HCT116 (cell line): ENCODE measurements around the gene PITHD1. TPM values are rescaled to one million over a fixed set of nuclear protein-coding genes. Genes with fewer than 3 reads are reported as not detected.

Source experiments
- ATAC-seq: fragments of 200-7000 bp; cut with Tn5 transposase; 2 replicates; pipeline ENCODE4 v1.9.1; 2020; ENCODE audit warnings: mild to moderate bottlenecking, moderate library complexity
- BruUV-seq: library from RNA; stranded (reverse); fragments of 400-500 nt; replicated peaks from 2 replicates; lab custom pipeline; 2021; lab: Mats Ljungman, UMichigan
- CTCF ChIA-PET: fragments of 300-600 bp; sonication (Branson Sonifier 250); formaldehyde crosslinking; loops from one replicate; lab custom pipeline; 2021; ENCODE audit warnings: antibody characterized with exemption; lab: Charles Lee
- POLR2A ChIA-PET: fragments of 300-600, 350-600 bp; sonication (Branson Sonifier 250); formaldehyde crosslinking; loops from one replicate; lab custom pipeline; 2021; ENCODE audit warnings: antibody characterized with exemption; lab: Charles Lee
- RAD21 ChIA-PET, 2 experiments: fragments of 300-600 bp; sonication (Branson Sonifier 250); formaldehyde crosslinking; loops; one replicate each; lab custom pipeline; 2023; ENCODE audit warnings: low total read pairs in 2 of 2; ENCODE audit not compliant: uncharacterized antibody in 2 of 2, unreplicated experiment in 2 of 2, low non-redundant PET in 1 of 2; lab: Charles Lee
- DNase-seq: peaks from one replicate; pipeline ENCODE4 v3.0.0-alpha.2; 2010; ENCODE audit warnings: low read depth, low spot score
- H2AFZ ChIP-seq: fragments of 200-600 bp; shearing (Covaris generic), sonication (generic); 2 replicates; pipeline ENCODE4 v1.6.1; 2017; ENCODE audit warnings: low read depth, mixed run types, mixed read lengths, antibody characterized with exemption, low read length; ENCODE audit not compliant: poor library complexity, severe bottlenecking
- H3K27ac ChIP-seq: 2 replicates; pipeline ENCODE4 v1.5.1; 2012; ENCODE audit warnings: low read depth, low read length
- H3K27me3 ChIP-seq: fragments of 200-600 bp; sonication (generic); 2 replicates; pipeline ENCODE4 v1.6.1; 2016; ENCODE audit warnings: mixed run types, low read length, mixed read lengths; ENCODE audit not compliant: insufficient read depth
- H3K36me3 ChIP-seq, 2 experiments: fragments of 200-500 bp in 1 of 2; fragments of 200-600 bp in 1 of 2; sonication (Bioruptor generic) in 1 of 2; sonication (generic) in 1 of 2; 2 replicates each; pipeline versions ENCODE4 v1.5.1 to v1.6.1; 2014 to 2016; ENCODE audit warnings: low read length in 2 of 2, inconsistent platforms in 1 of 2, mixed read lengths in 1 of 2, mixed run types in 1 of 2; ENCODE audit not compliant: insufficient read depth in 2 of 2, control insufficient read depth in 1 of 2
- H3K4me1 ChIP-seq, 2 experiments: fragments of 200-600 bp in 1 of 2; sonication (generic) in 1 of 2; 2 replicates each; pipeline versions ENCODE4 v1.5.1 to v1.6.1; 2012 to 2017; ENCODE audit warnings: low read length in 2 of 2, inconsistent platforms in 1 of 2, mild to moderate bottlenecking in 1 of 2, mixed read lengths in 1 of 2, mixed run types in 1 of 2, moderate library complexity in 1 of 2; ENCODE audit not compliant: insufficient read depth in 2 of 2, control insufficient read depth in 1 of 2
- H3K4me2 ChIP-seq: fragments of 200-600 bp; sonication (generic); 2 replicates; pipeline ENCODE4 v1.6.1; 2017; ENCODE audit warnings: mixed run types, low read length, mixed read lengths
- H3K4me3 ChIP-seq, 2 experiments: fragments of 200-600 bp in 1 of 2; sonication (generic) in 1 of 2; replicated peaks in 1 of 2; 2 replicates each; pipeline ENCODE4 v1.5.1; 2011 to 2016; ENCODE audit warnings: low read length in 2 of 2, control low read depth in 1 of 2, low read depth in 1 of 2, mild to moderate bottlenecking in 1 of 2, mixed read lengths in 1 of 2, mixed run types in 1 of 2
- H3K79me2 ChIP-seq: fragments of 200-600 bp; sonication (generic); 2 replicates; pipeline ENCODE4 v1.6.1; 2017; ENCODE audit warnings: mild to moderate bottlenecking, mixed run types, low read length, moderate library complexity, mixed read lengths; ENCODE audit not compliant: insufficient read depth
- H3K9ac ChIP-seq: fragments of 200-600 bp; sonication (generic); 2 replicates; pipeline ENCODE4 v1.6.1; 2016; ENCODE audit warnings: low read length, mixed read lengths
- H3K9me2 ChIP-seq: fragments of 200-600 bp; sonication (generic), shearing (Covaris generic); 2 replicates; pipeline ENCODE4 v1.6.1; 2017; ENCODE audit warnings: mixed run types, mild to moderate bottlenecking, moderate library complexity; ENCODE audit not compliant: insufficient read depth
- H3K9me3 ChIP-seq, 2 experiments: fragments of 200-500 bp in 1 of 2; fragments of 200-600 bp in 1 of 2; sonication (Bioruptor generic) in 1 of 2; sonication (generic) in 1 of 2; 2 replicates each; pipeline ENCODE4 v1.6.1; 2014 to 2017; ENCODE audit warnings: low read length in 2 of 2, mixed read lengths in 2 of 2, inconsistent platforms in 1 of 2, low read depth in 1 of 2, mild to moderate bottlenecking in 1 of 2, mixed run types in 1 of 2, moderate library complexity in 1 of 2; ENCODE audit not compliant: control insufficient read depth in 1 of 2, insufficient read depth in 1 of 2
- H4K20me1 ChIP-seq: fragments of 200-600 bp; sonication (generic), shearing (Covaris generic); 2 replicates; pipeline ENCODE4 v1.6.1; 2017; ENCODE audit warnings: mixed run types, mild to moderate bottlenecking, moderate library complexity; ENCODE audit not compliant: insufficient read depth
- ELF1 ChIP-seq: IDR thresholded peaks from 2 replicates; pipeline ENCODE4 v1.6.1; 2012; ENCODE audit warnings: low read depth, borderline replicate concordance
- EZH2phosphoT487 ChIP-seq: fragments of 200-600 bp; IDR thresholded peaks from 2 replicates; pipeline ENCODE4 v1.6.1; 2018; ENCODE audit warnings: antibody characterized with exemption, borderline replicate concordance
- MAX ChIP-seq: IDR thresholded peaks from 2 replicates; pipeline ENCODE4 v1.6.1; 2012
- POLR2AphosphoS5 ChIP-seq: IDR thresholded peaks from 2 replicates; pipeline ENCODE4 v1.6.1; 2011; ENCODE audit warnings: mild to moderate bottlenecking, low read depth, low read length, moderate library complexity
- TCF7L2 ChIP-seq: IDR thresholded peaks from 2 replicates; pipeline ENCODE4 v1.7.0; 2011; ENCODE audit warnings: borderline replicate concordance, inconsistent platforms; ENCODE audit not compliant: insufficient read depth, insufficient read length; ENCODE audit errors: extremely low read depth
- ZBTB33 ChIP-seq: IDR thresholded peaks from 2 replicates; pipeline ENCODE4 v1.6.1; 2011; ENCODE audit warnings: mild to moderate bottlenecking, low read length, moderate library complexity; ENCODE audit not compliant: insufficient replicate concordance; ENCODE audit errors: extremely low read depth
- intact Hi-C: fragments of 100-400 bp; cut with micrococcal nuclease; formaldehyde crosslinking; loops from 2 replicates; pipeline ENCODE4 v1.10.0; 2022
- total RNA-seq: library from RNA; stranded (reverse); gene quantifications from one replicate; pipeline ENCODE4 v1.2.1, GENCODE V29; 2021; ENCODE audit not compliant: unreplicated experiment

The PITHD1 gene
- total RNA-seq, 1 experiment from 2014 or later: 57.2 TPM

- no peak for ATAC-seq
- RAD21 ChIA-PET: no interaction called here
Observed at GRCh38 chr1:23741609-23742008, 36.6 kb upstream of the PITHD1 start.

More at GRCh38 chr1:23741609-23742008, 36.6 kb upstream of the PITHD1 start:
- Histone ChIP-seq H3K9ac (no peak overlapping the region), H3K4me3 (no peak overlapping the region), H3K27ac (no peak overlapping the region), H3K9me3 (no peaks in the 10 kb centered on the region), H3K4me1 (peaks cover 8 to 26% of the 10 kb centered on the region in 2 experiments; a peak in 3 of 4 replicates), H4K20me1 (peaks cover 9% of the 10 kb centered on the region; the same call in 1 of the 2 replicates), H3K9me2 (no peaks in the 10 kb centered on the region), H3K36me3 (no peaks in the 10 kb centered on the region), H2AFZ (no peak overlapping the region), H3K4me2 (no peak overlapping the region), H3K27me3 (no peaks in the 10 kb centered on the region), H3K79me2 (peaks cover 33% of the 10 kb centered on the region)
- TF ChIP-seq EZH2phosphoT487 (no peak), POLR2AphosphoS5 (no peak), TCF7L2 (no peak), ELF1 (no peak), ZBTB33 (no peak), MAX (no peak)
- BruUV-seq: no TSS peak
- ChIA-PET POLR2A (no interaction called here), CTCF (no interaction called here)
- intact Hi-C loops: no loop called here
- DNase-seq: no peak
